ENCODE measurements around the gene DPH7. TPM values are rescaled to one million over a fixed set of nuclear protein-coding genes. Genes with fewer than 3 reads are reported as not detected.
"Not testable (repeated sequence)": the region's sequence is repeated elsewhere in the genome, so short reads cannot be mapped to it uniquely, and the experiment has no call there.

Gene DPH7
- total RNA-seq, 4 donors from 2014 or later: 17.6 to 43.6 (median 27.8) TPM

GRCh38 chr9:137511758-137512463, 66.8 kb downstream of the DPH7 start:
- H3K4me3 ChIP-seq: no peak overlapping the region
- no peaks in the 10 kb centered on the region for H3K27me3 ChIP-seq
- peaks cover 0 to 37% of the 10 kb centered on the region in 2 donors for H3K36me3 ChIP-seq
- no peak for TF ChIP-seq POLR2AphosphoS5 (IDR thresholded peaks at IDR 0.05)
- TF ChIP-seq POLR2A (IDR thresholded peaks at IDR 0.05): no peak
- TF ChIP-seq EP300 (IDR thresholded peaks at IDR 0.05): no peak
- TF ChIP-seq, protein P1, sequence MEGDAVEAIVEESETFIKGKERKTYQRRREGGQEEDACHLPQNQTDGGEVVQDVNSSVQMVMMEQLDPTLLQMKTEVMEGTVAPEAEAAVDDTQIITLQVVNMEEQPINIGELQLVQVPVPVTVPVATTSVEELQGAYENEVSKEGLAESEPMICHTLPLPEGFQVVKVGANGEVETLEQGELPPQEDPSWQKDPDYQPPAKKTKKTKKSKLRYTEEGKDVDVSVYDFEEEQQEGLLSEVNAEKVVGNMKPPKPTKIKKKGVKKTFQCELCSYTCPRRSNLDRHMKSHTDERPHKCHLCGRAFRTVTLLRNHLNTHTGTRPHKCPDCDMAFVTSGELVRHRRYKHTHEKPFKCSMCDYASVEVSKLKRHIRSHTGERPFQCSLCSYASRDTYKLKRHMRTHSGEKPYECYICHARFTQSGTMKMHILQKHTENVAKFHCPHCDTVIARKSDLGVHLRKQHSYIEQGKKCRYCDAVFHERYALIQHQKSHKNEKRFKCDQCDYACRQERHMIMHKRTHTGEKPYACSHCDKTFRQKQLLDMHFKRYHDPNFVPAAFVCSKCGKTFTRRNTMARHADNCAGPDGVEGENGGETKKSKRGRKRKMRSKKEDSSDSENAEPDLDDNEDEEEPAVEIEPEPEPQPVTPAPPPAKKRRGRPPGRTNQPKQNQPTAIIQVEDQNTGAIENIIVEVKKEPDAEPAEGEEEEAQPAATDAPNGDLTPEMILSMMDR (IDR thresholded peaks at IDR 0.05): no peak
- no peak for ATAC-seq
- H3K9me3 ChIP-seq: no peaks in the 10 kb centered on the region
- H3K4me1 ChIP-seq: no peaks in the 10 kb centered on the region
- 71 to 93% methylated on average over 4 to 6 of the region's 25 CpGs for WGBS, 2 donors (ENCODE audit: low coverage in 1 of 2)
- H3K27ac ChIP-seq: no peak overlapping the region

DNA sequence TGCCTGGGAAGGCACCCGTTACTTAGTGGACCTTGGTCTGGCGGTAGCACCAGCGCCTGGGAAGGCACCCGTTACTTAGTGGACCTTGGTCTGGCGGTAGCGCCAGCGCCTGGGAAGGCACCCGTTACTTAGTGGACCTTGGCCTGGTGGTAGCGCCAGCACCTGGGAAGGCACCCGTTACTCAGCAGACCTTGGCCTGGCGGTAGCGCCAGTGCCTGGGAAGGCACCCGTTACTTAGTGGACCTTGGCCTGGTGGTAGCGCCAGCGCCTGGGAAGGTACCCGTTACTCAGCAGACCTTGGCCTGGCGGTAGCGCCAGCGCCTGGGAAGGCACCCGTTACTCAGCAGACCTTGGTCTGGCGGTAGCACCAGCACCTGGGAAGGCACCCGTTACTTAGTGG, 67.6 kb downstream of the DPH7 start:
- H3K9me3 ChIP-seq, H3K27me3 ChIP-seq, H3K4me1 ChIP-seq, ATAC-seq, H3K4me3 ChIP-seq, H3K27ac ChIP-seq: not testable (repeated sequence)
- WGBS, 2 donors (ENCODE audit: low coverage in 1 of 2): 89 to 90% methylated on average over 2 to 7 of the region's 22 CpGs
- H3K36me3 ChIP-seq: peaks cover 0 to 37% of the 10 kb centered on the region in 2 donors

DNA sequence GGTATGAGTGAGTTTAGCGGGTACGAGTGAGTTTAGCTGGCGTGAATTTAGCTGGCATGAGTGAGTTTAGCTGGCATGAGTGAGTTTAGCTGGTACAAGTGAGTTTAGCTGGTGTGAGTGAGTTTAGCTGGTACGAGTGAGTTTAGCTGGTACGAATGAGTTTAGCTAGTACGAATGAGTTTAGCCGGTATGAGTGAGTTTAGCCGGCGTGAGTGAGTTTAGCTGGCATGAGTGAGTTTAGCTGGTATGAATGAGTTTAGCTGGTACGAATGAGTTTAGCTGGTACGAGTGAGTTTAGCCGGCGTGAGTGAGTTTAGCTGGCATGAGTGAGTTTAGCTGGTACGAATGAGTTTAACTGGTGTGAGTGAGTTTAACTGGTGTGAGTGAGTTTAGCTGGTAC, 69.5 kb downstream of the DPH7 start:
- no peaks in the 10 kb centered on the region for H3K9me3 ChIP-seq
- TF ChIP-seq POLR2A (IDR thresholded peaks at IDR 0.05): no peak
- TF ChIP-seq, protein P1 (IDR thresholded peaks at IDR 0.05): no peak
- TF ChIP-seq EP300 (IDR thresholded peaks at IDR 0.05): no peak
- no peak for TF ChIP-seq POLR2AphosphoS5 (IDR thresholded peaks at IDR 0.05)
- WGBS, 2 donors (ENCODE audit: low coverage in 1 of 2): 81 to 86% methylated on average over 12 to 14 of the region's 14 CpGs
- H3K27me3 ChIP-seq: no peaks in the 10 kb centered on the region
- no peak for ATAC-seq
- no peak overlapping the region for H3K27ac ChIP-seq
- no peak overlapping the region for H3K4me3 ChIP-seq
- H3K4me1 ChIP-seq: no peaks in the 10 kb centered on the region
- peaks cover 0 to 34% of the 10 kb centered on the region in 2 donors for H3K36me3 ChIP-seq

- Histone ChIP-seq H3K36me3 (peaks cover 0 to 22% of the 10 kb centered on the region in 2 donors), H3K27ac (no peak overlapping the region), H3K9me3 (no peaks in the 10 kb centered on the region), H3K27me3 (no peaks in the 10 kb centered on the region), H3K4me1 (no peaks in the 10 kb centered on the region), H3K4me3 (no peak overlapping the region)
- WGBS, 2 donors (ENCODE audit: low coverage in 1 of 2): no CpG with 5 or more reads among the region's 26 CpGs
- ATAC-seq: no peak
- TF ChIP-seq, protein P1 (IDR thresholded peaks at IDR 0.05): no peak
- TF ChIP-seq EP300 (IDR thresholded peaks at IDR 0.05): no peak
- no peak for TF ChIP-seq POLR2AphosphoS5 (IDR thresholded peaks at IDR 0.05)
Observed at GRCh38 chr9:137506702-137507171, 72.0 kb downstream of the DPH7 start.

DNA sequence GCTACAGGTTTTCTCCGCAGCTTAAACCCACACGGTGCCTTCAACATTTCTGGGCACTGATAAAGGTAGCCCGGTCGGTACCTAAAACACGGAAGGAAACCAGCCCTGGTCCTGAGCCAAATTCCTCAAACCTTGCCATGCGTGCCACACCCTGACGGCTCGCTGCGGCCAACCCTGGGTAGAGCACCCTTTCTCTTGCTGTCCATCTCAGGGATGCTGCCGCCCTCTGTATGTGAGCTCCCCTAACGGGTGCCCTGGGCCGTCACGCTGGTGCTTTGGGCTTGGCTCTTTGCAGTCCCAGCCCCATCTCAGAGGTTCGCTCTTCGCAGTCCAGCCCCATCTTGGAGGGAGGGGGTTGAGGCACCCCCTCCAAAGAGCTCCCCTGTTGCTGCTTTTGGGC, 72.5 kb downstream of the DPH7 start:
- peaks cover 0 to 21% of the 10 kb centered on the region in 2 donors for H3K36me3 ChIP-seq
- H3K4me3 ChIP-seq: no peak overlapping the region
- 83% methylated on average over 5 of the region's 15 CpGs; no CpG with 5 or more reads in 1 of the 2 donors for WGBS, 2 donors (ENCODE audit: low coverage in 1 of 2)
- no peak for ATAC-seq
- no peak overlapping the region for H3K27ac ChIP-seq
- TF ChIP-seq POLR2A (IDR thresholded peaks at IDR 0.05): no peak
- TF ChIP-seq EP300 (IDR thresholded peaks at IDR 0.05): no peak
- no peak for TF ChIP-seq POLR2AphosphoS5 (IDR thresholded peaks at IDR 0.05)
- TF ChIP-seq, protein P1 (IDR thresholded peaks at IDR 0.05): no peak
- H3K27me3 ChIP-seq: no peaks in the 10 kb centered on the region
- no peaks in the 10 kb centered on the region for H3K9me3 ChIP-seq
- no peaks in the 10 kb centered on the region for H3K4me1 ChIP-seq

Data from gastroesophageal sphincter (tissue), 4 donors.